Endometrium (tissue), 2 donors: Measurements from ENCODE around the gene CD55.

ENCODE experiments used
- FAIRE-seq: peaks from 2 replicates; lab custom pipeline; 2012; peaks lifted over from hg19 to GRCh38; lab: Jason Lieb, UNC
- donor health status: control.
- donor health status: control.

The CD55 gene

GRCh38 chr1:207330011-207330710 is 8.7 kb downstream of the CD55 start:
- no peak for FAIRE-seq

- FAIRE-seq: no peak
Measured at GRCh38 chr1:207331354-207332313, 10.2 kb downstream of the CD55 start.

- no peak for FAIRE-seq
Measured at GRCh38 chr1:207333009-207333600, 11.6 kb downstream of the CD55 start.

- no peak for FAIRE-seq
Measured at GRCh38 chr1:207333620-207334019, 12.1 kb downstream of the CD55 start.

GRCh38 chr1:207334337-207334736 is 12.9 kb downstream of the CD55 start:
- no peak for FAIRE-seq

GRCh38 chr1:207335138-207335537 is 13.7 kb downstream of the CD55 start:
- FAIRE-seq: no peak

- FAIRE-seq: no peak
Measured at GRCh38 chr1:207335695-207336363, 14.4 kb downstream of the CD55 start.

GRCh38 chr1:207336559-207337467 is 15.3 kb downstream of the CD55 start:
- no peak for FAIRE-seq

- FAIRE-seq: no peak
Measured at GRCh38 chr1:207342332-207342731, 20.9 kb downstream of the CD55 start.

GRCh38 chr1:207343675-207344074 is 22.2 kb downstream of the CD55 start:
- no peak for FAIRE-seq

GRCh38 chr1:207344221-207344620 is 22.7 kb downstream of the CD55 start:
- FAIRE-seq: no peak

DNA sequence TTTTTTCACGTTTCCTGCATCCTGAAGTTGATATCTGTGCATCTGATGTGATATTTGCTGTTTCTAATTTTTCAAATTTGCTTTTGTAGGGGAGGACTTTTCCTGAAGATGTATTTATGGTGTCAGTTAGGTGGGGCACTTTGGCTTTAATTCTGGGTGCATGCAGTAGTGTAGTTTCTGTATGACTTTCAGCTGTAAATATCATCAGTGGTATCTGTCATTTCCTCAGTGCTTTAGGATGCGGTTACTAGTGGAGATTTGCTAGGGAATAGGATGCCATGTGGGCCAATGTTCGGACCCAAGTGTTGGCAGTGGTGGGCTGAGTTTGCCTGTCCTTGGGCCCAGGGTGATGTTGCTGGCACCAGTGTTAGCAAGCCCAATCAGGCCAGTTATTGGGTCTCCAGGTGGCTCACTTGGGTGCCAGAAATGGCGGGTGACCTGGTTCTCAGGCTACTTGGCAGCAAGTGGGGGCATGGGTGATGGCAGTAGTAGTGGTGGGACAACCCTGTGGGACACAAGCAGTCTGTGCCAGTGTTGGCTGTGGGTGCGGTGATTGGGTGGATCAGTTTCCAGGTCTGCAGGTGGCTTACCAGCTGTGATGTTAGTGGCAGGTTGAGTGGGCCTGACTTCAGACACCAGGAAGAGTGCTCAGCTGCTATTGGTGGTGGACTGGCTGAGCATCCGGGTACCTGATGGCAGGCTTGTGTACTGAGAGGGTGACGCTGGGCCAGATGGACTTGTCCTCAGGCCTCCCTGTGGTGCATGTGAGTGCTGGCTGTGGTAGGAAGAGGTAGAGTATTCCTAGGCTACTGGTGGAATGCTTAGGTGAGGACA is 24.4 kb downstream of the CD55 start:
- no peak for FAIRE-seq

GRCh38 chr1:207346513-207346912 is 25.0 kb downstream of the CD55 start:
- no peak for FAIRE-seq

DNA sequence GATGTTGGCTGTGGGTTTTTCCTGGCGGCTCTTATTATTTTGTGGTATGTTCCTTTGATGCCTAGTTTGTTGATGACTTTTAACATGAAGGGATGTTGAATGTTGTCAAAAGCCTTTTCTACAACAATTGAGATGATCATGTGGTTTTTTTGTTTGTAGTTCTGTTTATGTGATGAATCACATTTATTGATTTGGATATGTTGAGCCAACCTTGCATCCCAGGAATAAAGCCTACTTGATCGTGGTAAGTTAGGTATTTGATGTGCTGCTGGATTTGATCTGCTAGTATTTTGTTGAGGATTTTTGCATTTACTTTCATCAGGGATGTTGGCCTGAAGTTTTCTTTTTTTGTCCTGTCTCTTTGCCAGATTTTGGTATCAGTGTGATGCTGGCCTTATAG is 28.5 kb downstream of the CD55 start:
- no peak for FAIRE-seq

DNA sequence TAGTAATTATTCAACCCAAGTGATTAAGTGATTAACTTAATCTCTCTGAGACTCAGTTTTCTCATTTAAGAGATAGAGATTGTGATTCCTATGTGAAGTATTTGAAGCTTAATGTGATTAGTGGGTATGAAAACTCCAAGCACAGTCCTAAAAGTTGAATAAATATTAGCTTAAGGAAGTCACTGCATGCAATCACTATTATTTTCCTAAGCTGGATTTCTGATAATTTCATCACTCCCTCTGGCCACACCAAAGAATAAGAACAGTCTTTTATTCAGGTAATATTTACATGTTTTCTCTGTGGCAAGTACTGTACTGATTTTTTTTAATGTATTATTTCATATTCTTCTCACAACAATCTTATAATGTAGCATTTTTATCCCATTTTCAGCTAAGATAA is 31.1 kb downstream of the CD55 start:
- no peak for FAIRE-seq

GRCh38 chr1:207355060-207355459 is 33.6 kb downstream of the CD55 start:
- FAIRE-seq: no peak

GRCh38 chr1:207355513-207356295 is 34.2 kb downstream of the CD55 start:
- FAIRE-seq: no peak

GRCh38 chr1:207361029-207361428 is 39.6 kb downstream of the CD55 start:
- FAIRE-seq: no peak

DNA sequence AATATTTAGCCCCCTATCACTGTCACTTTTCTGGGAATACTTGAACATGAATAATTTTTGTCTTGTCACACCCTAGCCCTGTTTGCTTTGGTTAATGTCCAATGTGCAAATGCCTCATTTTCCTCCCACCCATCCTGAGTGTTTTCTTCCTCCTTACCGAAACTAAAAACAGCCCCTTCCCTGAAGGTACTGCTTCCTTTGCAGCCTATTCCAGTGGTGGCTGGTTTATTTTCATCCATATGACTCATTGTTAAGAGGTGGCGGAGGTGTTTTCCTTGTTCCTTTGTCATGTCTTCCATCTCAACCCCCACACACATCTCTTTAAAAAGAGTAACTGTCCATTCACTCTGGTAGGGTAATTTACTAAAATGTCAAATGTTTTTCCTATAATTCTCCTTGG is 40.4 kb downstream of the CD55 start:
- no peak for FAIRE-seq
